Stomach smooth muscle (tissue), 2 donors: ENCODE results near the gene RALGAPA2.

Experiments
- H3K27ac ChIP-seq: one replicate; pipeline ENCODE4 v1.7.0; 2013; ENCODE audit warnings: mild to moderate bottlenecking, low read length, inconsistent platforms
- H3K27me3 ChIP-seq, 2 donors: one replicate each; pipeline ENCODE4 v1.7.0; 2013; ENCODE audit warnings: low read length in 2 of 2; ENCODE audit not compliant: insufficient read depth in 2 of 2, control insufficient read depth in 1 of 2
- H3K36me3 ChIP-seq, 2 donors: one replicate each; pipeline ENCODE4 v1.7.0; 2013; ENCODE audit warnings: low read length in 2 of 2; ENCODE audit not compliant: control insufficient read depth in 2 of 2, insufficient read depth in 2 of 2
- H3K4me1 ChIP-seq: one replicate; pipeline ENCODE4 v1.7.0; 2013; ENCODE audit warnings: low read length; ENCODE audit not compliant: control insufficient read depth, insufficient read depth
- H3K4me3 ChIP-seq, 2 donors: one replicate each; pipeline ENCODE4 v1.7.0; 2013; ENCODE audit warnings: low read length in 2 of 2
- H3K9ac ChIP-seq, 2 donors: one replicate each; pipeline ENCODE4 v1.7.0; 2013; ENCODE audit warnings: low read length in 2 of 2, mild to moderate bottlenecking in 1 of 2
- H3K9me3 ChIP-seq, 2 donors: one replicate each; pipeline ENCODE4 v1.7.0; 2013; ENCODE audit warnings: low read length in 2 of 2; ENCODE audit not compliant: control insufficient read depth in 2 of 2
- donor health status: healthy.
- donor health status: Pancreatic carcinoma.

The RALGAPA2 gene

GRCh38 chr20:20712474-20713243, at the start of gene RALGAPA2:
TSS of gene RALGAPA2 (minus strand) at chr20:20712644. CDS start at chr20:20712480, 164 bp downstream.
- H3K9ac ChIP-seq, result peak within 1 kb of the TSS; percentile 63 to 74
- H3K9me3 ChIP-seq, result no peaks in the 10 kb centered on the region
- H3K4me3 ChIP-seq, result peak within 1 kb of the TSS; percentile 76 to 83
- H3K36me3 ChIP-seq, result no peaks in the 10 kb centered on the region
- no peaks in the 10 kb centered on the region for H3K27me3 ChIP-seq
- peaks cover 11% of the 10 kb centered on the region for H3K4me1 ChIP-seq
- peak within 1 kb of the TSS; percentile 75 for H3K27ac ChIP-seq

GRCh38 chr20:20761301-20761700, 48.9 kb upstream of the RALGAPA2 start:
- no peak overlapping the region for H3K27ac ChIP-seq
- H3K9me3 ChIP-seq, result peaks cover 0 to 3% of the 10 kb centered on the region in 2 donors
- H3K4me1 ChIP-seq, result no peaks in the 10 kb centered on the region
- no peak overlapping the region for H3K4me3 ChIP-seq
- H3K9ac ChIP-seq, result no peak overlapping the region
- no peaks in the 10 kb centered on the region for H3K36me3 ChIP-seq
- peaks cover 2 to 3% of the 10 kb centered on the region in 2 donors for H3K27me3 ChIP-seq

GRCh38 chr20:20759132-20759531, 46.7 kb upstream of the RALGAPA2 start:
- Histone ChIP-seq H3K9ac (no peak overlapping the region), H3K36me3 (no peaks in the 10 kb centered on the region), H3K27ac (no peak overlapping the region), H3K4me1 (no peaks in the 10 kb centered on the region), H3K9me3 (peaks cover 0 to 3% of the 10 kb centered on the region in 2 donors), H3K27me3 (peaks cover 2 to 3% of the 10 kb centered on the region in 2 donors), H3K4me3 (no peak overlapping the region)

- H3K4me1 ChIP-seq, result no peaks in the 10 kb centered on the region
- no peak overlapping the region for H3K27ac ChIP-seq
- H3K4me3 ChIP-seq, result no peak overlapping the region
- no peaks in the 10 kb centered on the region for H3K27me3 ChIP-seq
- H3K36me3 ChIP-seq, result no peaks in the 10 kb centered on the region
- peaks cover 0 to 3% of the 10 kb centered on the region in 2 donors for H3K9me3 ChIP-seq
- no peak overlapping the region for H3K9ac ChIP-seq
Observed at GRCh38 chr20:20755674-20756319, 43.4 kb upstream of the RALGAPA2 start.

GRCh38 chr20:20755231-20755630, 42.8 kb upstream of the RALGAPA2 start:
- no peaks in the 10 kb centered on the region for H3K27me3 ChIP-seq
- peaks cover 0 to 3% of the 10 kb centered on the region in 2 donors for H3K9me3 ChIP-seq
- H3K9ac ChIP-seq, result no peak overlapping the region
- no peak overlapping the region for H3K4me3 ChIP-seq
- no peaks in the 10 kb centered on the region for H3K4me1 ChIP-seq
- no peak overlapping the region for H3K27ac ChIP-seq
- no peaks in the 10 kb centered on the region for H3K36me3 ChIP-seq

- no peaks in the 10 kb centered on the region for H3K4me1 ChIP-seq
- H3K4me3 ChIP-seq, result no peak overlapping the region
- no peaks in the 10 kb centered on the region for H3K27me3 ChIP-seq
- no peak overlapping the region for H3K9ac ChIP-seq
- no peaks in the 10 kb centered on the region for H3K36me3 ChIP-seq
- peaks cover 0 to 3% of the 10 kb centered on the region in 2 donors for H3K9me3 ChIP-seq
- no peak overlapping the region for H3K27ac ChIP-seq
Observed at GRCh38 chr20:20754714-20755113, 42.3 kb upstream of the RALGAPA2 start.

GRCh38 chr20:20752712-20753111, 40.3 kb upstream of the RALGAPA2 start:
- Histone ChIP-seq H3K27me3 (no peaks in the 10 kb centered on the region), H3K36me3 (no peaks in the 10 kb centered on the region), H3K27ac (no peak overlapping the region), H3K9ac (no peak overlapping the region), H3K4me3 (no peak overlapping the region), H3K4me1 (no peaks in the 10 kb centered on the region), H3K9me3 (peaks cover 0 to 6% of the 10 kb centered on the region in 2 donors)

- Histone ChIP-seq H3K9me3 (peaks cover 0 to 6% of the 10 kb centered on the region in 2 donors), H3K4me1 (peaks cover 8% of the 10 kb centered on the region), H3K4me3 (no peak overlapping the region), H3K9ac (no peak overlapping the region), H3K36me3 (no peaks in the 10 kb centered on the region), H3K27ac (no peak overlapping the region), H3K27me3 (no peaks in the 10 kb centered on the region)
Observed at GRCh38 chr20:20747298-20747697, 34.9 kb upstream of the RALGAPA2 start.

- Histone ChIP-seq H3K4me1 (peaks cover 8% of the 10 kb centered on the region), H3K27me3 (peaks cover 0 to 3% of the 10 kb centered on the region in 2 donors), H3K9me3 (peaks cover 0 to 6% of the 10 kb centered on the region in 2 donors), H3K4me3 (peak overlapping the region in 1 of 2 donors; percentile 57), H3K27ac (peak overlapping the region; percentile 77), H3K36me3 (no peaks in the 10 kb centered on the region), H3K9ac (peak overlapping the region in 1 of 2 donors; percentile 42)
Observed at GRCh38 chr20:20744170-20744725, 31.8 kb upstream of the RALGAPA2 start.

GRCh38 chr20:20743511-20744169, 31.2 kb upstream of the RALGAPA2 start:
- H3K27ac ChIP-seq, result peak overlapping the region; percentile 77
- H3K36me3 ChIP-seq, result no peaks in the 10 kb centered on the region
- peaks cover 8% of the 10 kb centered on the region for H3K4me1 ChIP-seq
- H3K4me3 ChIP-seq, result peak overlapping the region in 1 of 2 donors; percentile 57
- peak overlapping the region in 1 of 2 donors; percentile 66 for H3K9ac ChIP-seq
- peaks cover 0 to 1% of the 10 kb centered on the region in 2 donors for H3K9me3 ChIP-seq
- H3K27me3 ChIP-seq, result peaks cover 0 to 3% of the 10 kb centered on the region in 2 donors
